KMS-11 (cell line): ENCODE measurements around the gene PER1.

ENCODE experiments used
- H2AFZ ChIP-seq: fragments of 200-600 bp; sonication (generic); 2 replicates; pipeline ENCODE4 v1.6.1; 2016; ENCODE audit warnings: antibody characterized with exemption, mixed run types, low read depth
- H3K27ac ChIP-seq: fragments of 200-600 bp; sonication (generic); 2 replicates; pipeline ENCODE4 v1.6.1; 2016; ENCODE audit warnings: mild to moderate bottlenecking, mixed run types
- H3K27me3 ChIP-seq: fragments of 200-600 bp; sonication (generic); 2 replicates; pipeline ENCODE4 v1.6.1; 2017; ENCODE audit warnings: mild to moderate bottlenecking, low read depth, mixed run types, moderate library complexity; ENCODE audit not compliant: insufficient read depth
- H3K36me3 ChIP-seq: fragments of 200-600 bp; sonication (generic); 2 replicates; pipeline ENCODE4 v1.6.1; 2017; ENCODE audit warnings: mild to moderate bottlenecking, mixed run types; ENCODE audit not compliant: insufficient read depth
- H3K4me1 ChIP-seq: fragments of 200-600 bp; sonication (generic); 2 replicates; pipeline ENCODE4 v1.6.1; 2016; ENCODE audit warnings: mild to moderate bottlenecking, low read depth, mixed run types; ENCODE audit not compliant: poor library complexity, severe bottlenecking
- H3K4me2 ChIP-seq: fragments of 200-600 bp; sonication (generic); 2 replicates; pipeline ENCODE4 v1.7.0; 2016; ENCODE audit warnings: mild to moderate bottlenecking, mixed run types
- H3K4me3 ChIP-seq: fragments of 200-600 bp; sonication (generic); IDR thresholded peaks from 2 replicates; pipeline ENCODE4 v1.6.1; 2017; ENCODE audit warnings: low read depth, low read length, mixed read lengths; ENCODE audit not compliant: insufficient read depth
- H3K79me2 ChIP-seq: fragments of 200-600 bp; sonication (generic); 2 replicates; pipeline ENCODE4 v1.6.1; 2016; ENCODE audit warnings: low read depth, mixed run types; ENCODE audit not compliant: insufficient read depth
- H3K9ac ChIP-seq: fragments of 200-600 bp; sonication (generic); 2 replicates; pipeline ENCODE4 v1.6.1; 2016; ENCODE audit warnings: mild to moderate bottlenecking, mixed run types
- H4K20me1 ChIP-seq: fragments of 200-600 bp; sonication (generic); 2 replicates; pipeline ENCODE4 v1.6.1; 2016; ENCODE audit warnings: mild to moderate bottlenecking, mixed run types; ENCODE audit not compliant: insufficient read depth
- CTCF ChIP-seq: fragments of 200-600 bp; sonication (generic); conservative IDR thresholded peaks from 2 replicates; pipeline ENCODE4 v1.6.1; 2017; ENCODE audit warnings: low read depth, mild to moderate bottlenecking, antibody characterized with exemption, low read length, moderate library complexity, mixed read lengths

The PER1 gene

DNA sequence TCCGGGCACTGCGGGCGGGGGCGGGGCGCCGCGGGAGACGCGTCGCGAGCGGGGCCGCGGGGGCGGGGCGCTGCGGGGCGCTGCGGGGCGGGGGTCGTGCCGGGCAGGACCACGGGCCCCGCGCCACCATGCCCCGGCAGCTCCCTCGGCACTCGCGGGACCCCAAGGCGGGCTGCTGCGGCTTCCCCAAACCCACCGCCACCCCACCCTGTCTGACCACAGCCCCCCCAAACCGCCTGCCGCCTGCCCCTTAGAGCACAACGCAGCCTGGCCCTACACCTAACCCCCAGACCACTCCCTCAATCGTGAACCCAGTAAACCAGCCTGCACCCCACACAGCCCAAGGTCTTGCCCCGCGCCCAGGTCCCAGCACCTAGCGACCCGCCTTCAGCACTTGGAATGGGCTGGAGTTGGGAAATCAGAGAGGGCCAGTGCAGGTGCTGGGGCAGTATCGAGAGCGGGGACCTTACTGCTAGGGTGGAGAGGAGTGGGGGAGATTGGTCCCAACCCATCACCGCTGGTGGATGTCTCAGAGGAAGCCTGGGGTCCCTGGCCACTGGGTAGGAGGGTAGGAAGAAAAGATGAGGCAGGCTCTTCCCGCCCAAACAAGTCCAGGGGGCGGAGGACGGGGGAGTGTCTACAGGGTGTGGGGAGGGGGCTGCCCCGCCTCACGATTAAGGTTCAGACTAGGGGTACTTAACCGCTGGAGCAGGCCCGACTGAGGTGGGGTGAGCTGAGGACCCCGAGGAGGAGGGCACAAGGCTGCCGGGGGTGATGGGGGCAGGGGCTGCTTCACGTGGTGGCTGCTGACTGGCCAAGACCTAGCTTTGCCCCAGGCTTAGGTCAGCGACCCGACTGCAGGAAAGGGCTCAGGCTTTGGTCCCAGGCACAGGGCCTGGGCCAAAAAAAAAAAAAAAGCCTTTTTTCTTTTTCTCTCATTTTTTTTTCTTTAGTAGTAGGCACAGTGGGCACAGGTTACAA is 11.1 kb upstream of the PER1 start:
- Histone ChIP-seq H3K4me2 (no peak overlapping the region), H3K4me1 (no peaks in the 10 kb centered on the region), H3K27ac (no peak overlapping the region), H4K20me1 (no peaks in the 10 kb centered on the region), H3K27me3 (no peaks in the 10 kb centered on the region), H3K79me2 (no peaks in the 10 kb centered on the region), H3K9ac (peak overlapping the region; percentile 64; the same call in 1 of the 2 replicates), H2AFZ (no peak overlapping the region), H3K36me3 (no peaks in the 10 kb centered on the region), H3K4me3 (no peak overlapping the region)
- TF ChIP-seq CTCF = no peak

GRCh38 chr17:8162233-8162996 is 10.2 kb upstream of the PER1 start, which contains the start of gene VAMP2:
Gene VAMP2, minus strand, starts transcription at chr17:8162948. Its CDS starts 69 bp downstream, at chr17:8162879.
- Histone ChIP-seq H3K79me2 (no peaks in the 10 kb centered on the region), H2AFZ (no peak within 1 kb of the TSS), H3K9ac (peak within 1 kb of the TSS; percentile 64), H3K4me1 (no peaks in the 10 kb centered on the region), H4K20me1 (no peaks in the 10 kb centered on the region), H3K27ac (peak within 1 kb of the TSS; percentile 26; the same call in 1 of the 2 replicates), H3K4me3 (no peak within 1 kb of the TSS), H3K4me2 (peak within 1 kb of the TSS; percentile 29; the same call in 1 of the 2 replicates), H3K27me3 (no peaks in the 10 kb centered on the region), H3K36me3 (no peaks in the 10 kb centered on the region)
- no peak for TF ChIP-seq CTCF

DNA sequence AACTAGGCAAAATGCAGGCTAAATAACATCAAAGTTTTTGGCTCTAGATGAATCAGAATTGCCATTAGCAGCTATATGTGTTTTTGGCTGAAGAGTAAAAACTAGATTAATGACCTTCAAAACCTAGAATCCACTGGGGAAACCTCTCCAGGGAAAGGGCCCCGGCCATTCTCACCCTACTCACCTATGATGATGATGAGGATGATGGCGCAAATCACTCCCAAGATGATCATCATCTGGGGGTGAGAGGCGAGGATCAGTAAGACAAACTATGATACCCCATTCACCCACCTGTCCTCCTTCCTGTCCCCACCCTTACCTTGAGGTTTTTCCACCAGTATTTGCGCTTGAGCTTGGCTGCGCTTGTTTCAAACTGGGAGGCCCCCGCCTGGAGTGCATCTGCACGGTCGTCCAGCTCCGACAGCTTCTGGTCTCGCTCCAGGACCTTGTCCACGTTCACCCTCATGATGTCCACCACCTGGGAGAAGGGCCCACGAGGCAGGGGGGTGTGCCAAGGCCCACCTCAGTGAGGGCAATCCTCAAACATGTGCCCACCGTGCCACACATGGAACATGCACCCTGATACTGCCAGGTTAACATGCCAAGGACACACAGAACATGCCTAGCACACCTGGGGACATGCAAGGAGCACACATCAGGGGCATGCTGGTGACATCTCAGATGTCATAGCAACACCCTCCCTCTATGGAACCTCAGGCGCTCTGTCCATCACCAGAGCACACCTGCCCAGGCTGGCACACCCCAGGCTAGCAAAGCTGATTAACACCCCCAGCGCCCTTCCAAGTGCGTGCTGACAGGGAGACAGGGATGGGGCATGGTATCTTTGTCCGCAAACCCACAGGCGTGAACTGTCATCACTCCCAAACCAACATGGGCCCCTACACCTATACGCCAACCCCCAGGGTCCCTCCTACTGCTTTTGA is 9.4 kb upstream of the PER1 start:
- Histone ChIP-seq H3K27ac (no peak overlapping the region), H3K27me3 (no peaks in the 10 kb centered on the region), H4K20me1 (no peaks in the 10 kb centered on the region), H3K4me2 (peak overlapping the region; percentile 29; the same call in 1 of the 2 replicates), H2AFZ (no peak overlapping the region), H3K4me1 (no peaks in the 10 kb centered on the region), H3K9ac (peak overlapping the region; percentile 64; the same call in 1 of the 2 replicates), H3K79me2 (no peaks in the 10 kb centered on the region), H3K4me3 (no peak overlapping the region), H3K36me3 (no peaks in the 10 kb centered on the region)
- TF ChIP-seq CTCF = no peak
